OCI-LY7 (cell line): Measurements from ENCODE around the gene LINGO4. TPM values are rescaled to one million over a fixed set of nuclear protein-coding genes. Genes with fewer than 3 reads are reported as not detected.

Experiments used
- BruUV-seq: library from RNA; stranded (reverse); fragments of 400-500 nt; replicated peaks from 2 replicates; lab custom pipeline; 2021; lab: Mats Ljungman, UMichigan
- CTCF ChIA-PET: fragments of 300-600 bp; sonication (Branson Sonifier 250); formaldehyde crosslinking; loops from one replicate; lab custom pipeline; 2022; ENCODE audit warnings: antibody characterized with exemption; ENCODE audit not compliant: unreplicated experiment; lab: Charles Lee
- POLR2A ChIA-PET: fragments of 300-600 bp; sonication (Branson Sonifier 250); formaldehyde crosslinking; loops from one replicate; lab custom pipeline; 2022; ENCODE audit warnings: antibody characterized with exemption; lab: Charles Lee
- DNase-seq: peaks from one replicate; pipeline ENCODE4 v3.0.0-alpha.2; 2015; ENCODE audit warnings: low spot score
- H2AFZ ChIP-seq: fragments of 200-600 bp; sonication (generic), shearing (Covaris generic); 2 replicates; pipeline ENCODE4 v1.6.1; 2014; ENCODE audit warnings: mild to moderate bottlenecking, antibody characterized with exemption, low read length, moderate library complexity
- H3K27ac ChIP-seq: fragments of 200-600 bp; sonication (generic); 2 replicates; pipeline ENCODE4 v1.5.1; 2014; ENCODE audit warnings: mixed run types, low read depth, mild to moderate bottlenecking, moderate library complexity, low read length, inconsistent platforms; ENCODE audit not compliant: poor library complexity, severe bottlenecking
- H3K36me3 ChIP-seq: fragments of 200-600 bp; sonication (generic); 2 replicates; pipeline ENCODE4 v1.6.1; 2014; ENCODE audit warnings: mild to moderate bottlenecking, antibody characterized with exemption, low read length, moderate library complexity, mixed read lengths; ENCODE audit not compliant: insufficient read depth
- H3K4me1 ChIP-seq: fragments of 200-600 bp; sonication (generic); 2 replicates; pipeline ENCODE4 v1.5.1; 2014; ENCODE audit warnings: mild to moderate bottlenecking, low read length; ENCODE audit not compliant: insufficient read depth, poor library complexity, severe bottlenecking
- H3K4me2 ChIP-seq: fragments of 200-600 bp; sonication (generic); 2 replicates; pipeline ENCODE4 v1.6.1; 2014; ENCODE audit warnings: mild to moderate bottlenecking, low read length
- H3K4me3 ChIP-seq: fragments of 200-600 bp; sonication (generic); 2 replicates; pipeline ENCODE4 v1.5.1; 2014; ENCODE audit warnings: mild to moderate bottlenecking, low read depth, low read length; ENCODE audit not compliant: poor library complexity, severe bottlenecking
- H3K79me2 ChIP-seq: fragments of 200-600 bp; sonication (generic); 2 replicates; pipeline ENCODE4 v1.6.1; 2016; ENCODE audit warnings: low read depth, mild to moderate bottlenecking, low read length, moderate library complexity, mixed read lengths; ENCODE audit not compliant: insufficient read depth
- H3K9me2 ChIP-seq: fragments of 200-600 bp; sonication (generic); 2 replicates; pipeline ENCODE4 v1.6.1; 2016; ENCODE audit warnings: mild to moderate bottlenecking, low read length, mixed read lengths; ENCODE audit not compliant: insufficient read depth
- H3K9me3 ChIP-seq: fragments of 200-600 bp; sonication (generic); 2 replicates; pipeline ENCODE4 v1.6.1; 2014; ENCODE audit warnings: mild to moderate bottlenecking, mixed run types, low read length, mixed read lengths
- H4K20me1 ChIP-seq: fragments of 200-600 bp; sonication (generic); 2 replicates; pipeline ENCODE4 v1.6.1; 2014; ENCODE audit warnings: mild to moderate bottlenecking, antibody characterized with exemption, low read length, moderate library complexity, mixed read lengths; ENCODE audit not compliant: insufficient read depth
- EZH2phosphoT487 ChIP-seq: fragments of 200-600 bp; sonication (generic); IDR thresholded peaks from 2 replicates; pipeline ENCODE4 v1.6.1; 2018; ENCODE audit warnings: low read depth, borderline replicate concordance, mild to moderate bottlenecking, mixed run types, antibody characterized with exemption, low read length, moderate library complexity, mixed read lengths
- intact Hi-C: fragments of 100-400 bp; cut with micrococcal nuclease; formaldehyde crosslinking; loops from one replicate; pipeline ENCODE4 v1.10.0; 2022; ENCODE audit not compliant: unreplicated experiment
- total RNA-seq, 2 experiments: library from RNA; depleted of rRNA in 1 of 2; stranded (reverse); fragments of >200 nt in 1 of 2; shearing (Covaris generic) in 1 of 2; gene quantifications; 2 replicates each; pipeline ENCODE4 v1.2.3, GENCODE V29; 2014 to 2022
- TF ChIP-seq, protein P1 (sequence below): fragments of 200-600 bp; sonication (generic); conservative IDR thresholded peaks from 2 replicates; pipeline ENCODE4 v1.5.1; 2014; ENCODE audit warnings: mild to moderate bottlenecking, antibody characterized with exemption, low read length, moderate library complexity, mixed read lengths

The LINGO4 gene
- total RNA-seq, 2 experiments from 2014 or later: not detected

DNA sequence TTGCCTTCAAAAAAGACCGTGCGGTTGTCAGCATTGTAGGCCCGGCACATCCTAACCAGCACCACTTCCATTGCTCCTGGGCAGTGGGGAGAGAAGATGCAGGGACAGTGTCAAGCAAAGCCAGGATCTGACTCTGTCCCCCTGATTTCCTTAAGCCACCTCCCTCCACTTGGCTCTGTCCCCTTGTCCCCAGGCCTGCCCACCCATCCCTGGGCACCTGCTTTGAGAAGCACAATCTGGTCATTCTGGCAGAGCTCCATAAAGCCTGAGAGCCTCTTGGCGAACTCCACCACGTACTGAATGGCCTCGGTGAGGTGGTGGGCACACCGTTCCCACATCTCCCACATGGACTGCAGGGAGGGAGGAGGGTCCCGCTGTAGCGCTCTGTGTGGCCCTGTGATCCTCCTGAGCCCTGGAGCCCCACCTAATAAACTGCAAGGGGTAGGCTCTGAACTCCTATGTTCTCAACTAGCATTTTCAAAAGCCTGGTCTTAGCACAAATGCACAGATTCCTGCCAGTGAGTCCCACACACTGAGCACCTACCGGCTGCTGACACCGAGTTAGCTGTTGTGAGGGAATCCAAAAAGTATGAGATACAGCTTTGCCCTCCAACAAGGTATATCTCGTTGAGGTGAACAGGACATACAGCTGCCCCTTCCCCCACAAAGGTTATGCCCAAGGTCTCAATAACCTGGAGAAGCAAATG lies 8.2 kb upstream of the LINGO4 start:
- H3K9me3 ChIP-seq: no peaks in the 10 kb centered on the region
- H2AFZ ChIP-seq: no peak overlapping the region
- peaks cover 10% of the 10 kb centered on the region for H3K4me1 ChIP-seq
- ChIA-PET POLR2A (no interaction called here), CTCF (interaction anchor here (0.6 kb wide), 1 partner anchor 26 kb away, joined by 3 read pairs; the partner anchor contains the start of gene C2CD4D)
- DNase-seq: no peak
- BruUV-seq: no TSS peak
- no peaks in the 10 kb centered on the region for H4K20me1 ChIP-seq
- H3K4me2 ChIP-seq: no peak overlapping the region
- H3K9me2 ChIP-seq: no peaks in the 10 kb centered on the region
- intact Hi-C loops: no loop called here
- H3K4me3 ChIP-seq: no peak overlapping the region
- TF ChIP-seq EZH2phosphoT487: no peak
- TF ChIP-seq, protein P1, sequence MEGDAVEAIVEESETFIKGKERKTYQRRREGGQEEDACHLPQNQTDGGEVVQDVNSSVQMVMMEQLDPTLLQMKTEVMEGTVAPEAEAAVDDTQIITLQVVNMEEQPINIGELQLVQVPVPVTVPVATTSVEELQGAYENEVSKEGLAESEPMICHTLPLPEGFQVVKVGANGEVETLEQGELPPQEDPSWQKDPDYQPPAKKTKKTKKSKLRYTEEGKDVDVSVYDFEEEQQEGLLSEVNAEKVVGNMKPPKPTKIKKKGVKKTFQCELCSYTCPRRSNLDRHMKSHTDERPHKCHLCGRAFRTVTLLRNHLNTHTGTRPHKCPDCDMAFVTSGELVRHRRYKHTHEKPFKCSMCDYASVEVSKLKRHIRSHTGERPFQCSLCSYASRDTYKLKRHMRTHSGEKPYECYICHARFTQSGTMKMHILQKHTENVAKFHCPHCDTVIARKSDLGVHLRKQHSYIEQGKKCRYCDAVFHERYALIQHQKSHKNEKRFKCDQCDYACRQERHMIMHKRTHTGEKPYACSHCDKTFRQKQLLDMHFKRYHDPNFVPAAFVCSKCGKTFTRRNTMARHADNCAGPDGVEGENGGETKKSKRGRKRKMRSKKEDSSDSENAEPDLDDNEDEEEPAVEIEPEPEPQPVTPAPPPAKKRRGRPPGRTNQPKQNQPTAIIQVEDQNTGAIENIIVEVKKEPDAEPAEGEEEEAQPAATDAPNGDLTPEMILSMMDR: no peak
- H3K79me2 ChIP-seq: no peaks in the 10 kb centered on the region
- no peaks in the 10 kb centered on the region for H3K36me3 ChIP-seq
- H3K27ac ChIP-seq: no peak overlapping the region

DNA sequence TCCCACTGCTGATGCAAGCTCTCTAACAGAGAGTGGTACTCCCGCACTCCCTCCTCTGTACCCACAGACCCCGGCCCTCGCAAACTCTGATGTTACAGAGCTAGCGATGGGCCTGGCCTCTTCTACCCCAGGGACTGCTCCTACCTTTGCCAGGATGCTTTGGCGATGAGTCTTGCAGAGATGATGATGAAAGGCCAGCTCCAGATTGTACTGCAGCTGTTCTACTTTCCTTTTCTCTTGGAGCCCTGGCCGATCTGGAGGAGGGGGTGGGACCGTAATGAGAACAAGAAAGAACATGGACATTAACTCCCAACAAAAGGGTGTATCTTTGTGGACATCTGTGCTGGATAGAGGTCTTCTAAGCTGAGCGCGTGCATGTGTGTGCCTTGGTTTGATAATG lies 6.0 kb upstream of the LINGO4 start:
- H2AFZ ChIP-seq: no peak overlapping the region
- no peaks in the 10 kb centered on the region for H4K20me1 ChIP-seq
- TF ChIP-seq, protein P1: no peak
- no peak for TF ChIP-seq EZH2phosphoT487
- no peak overlapping the region for H3K4me3 ChIP-seq
- intact Hi-C loops: no loop called here
- no peaks in the 10 kb centered on the region for H3K79me2 ChIP-seq
- H3K4me1 ChIP-seq: no peaks in the 10 kb centered on the region
- no peak for DNase-seq
- ChIA-PET CTCF (interaction anchor here (0.5 kb wide), 1 partner anchor 26 kb away, joined by 3 read pairs; no protein-coding TSS in a partner anchor), POLR2A (interaction anchor here (0.6 kb wide), 1 partner anchor 9 kb away, joined by 3 read pairs; no protein-coding TSS in a partner anchor)
- no peaks in the 10 kb centered on the region for H3K9me2 ChIP-seq
- H3K4me2 ChIP-seq: no peak overlapping the region
- H3K36me3 ChIP-seq: no peaks in the 10 kb centered on the region
- no TSS peak for BruUV-seq
- H3K9me3 ChIP-seq: no peaks in the 10 kb centered on the region
- no peak overlapping the region for H3K27ac ChIP-seq
